Measurements from ENCODE around the gene HIGD1B.

DNA sequence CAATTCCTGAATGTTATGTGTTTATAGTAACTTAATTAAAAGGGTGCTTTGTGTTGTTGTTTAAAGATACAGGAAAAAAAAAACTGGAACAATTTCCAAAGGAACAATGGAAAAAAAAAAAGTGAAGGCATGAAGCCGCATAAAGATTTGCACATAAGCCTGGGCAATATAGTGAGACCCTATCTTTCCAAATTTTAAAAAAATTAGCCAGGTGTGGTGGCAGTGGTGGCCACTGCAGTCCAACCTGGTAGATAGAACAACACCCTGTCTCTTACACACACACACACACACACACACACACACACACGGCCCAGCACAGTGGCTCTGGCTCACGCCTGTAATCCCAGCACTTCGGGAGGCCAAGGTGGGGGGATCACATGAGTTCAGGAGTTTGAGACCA is 39.5 kb upstream of the HIGD1B start:
- no peak for TF ChIP-seq EP300 (IDR thresholded peaks at IDR 0.05)
- TF ChIP-seq, protein P1, sequence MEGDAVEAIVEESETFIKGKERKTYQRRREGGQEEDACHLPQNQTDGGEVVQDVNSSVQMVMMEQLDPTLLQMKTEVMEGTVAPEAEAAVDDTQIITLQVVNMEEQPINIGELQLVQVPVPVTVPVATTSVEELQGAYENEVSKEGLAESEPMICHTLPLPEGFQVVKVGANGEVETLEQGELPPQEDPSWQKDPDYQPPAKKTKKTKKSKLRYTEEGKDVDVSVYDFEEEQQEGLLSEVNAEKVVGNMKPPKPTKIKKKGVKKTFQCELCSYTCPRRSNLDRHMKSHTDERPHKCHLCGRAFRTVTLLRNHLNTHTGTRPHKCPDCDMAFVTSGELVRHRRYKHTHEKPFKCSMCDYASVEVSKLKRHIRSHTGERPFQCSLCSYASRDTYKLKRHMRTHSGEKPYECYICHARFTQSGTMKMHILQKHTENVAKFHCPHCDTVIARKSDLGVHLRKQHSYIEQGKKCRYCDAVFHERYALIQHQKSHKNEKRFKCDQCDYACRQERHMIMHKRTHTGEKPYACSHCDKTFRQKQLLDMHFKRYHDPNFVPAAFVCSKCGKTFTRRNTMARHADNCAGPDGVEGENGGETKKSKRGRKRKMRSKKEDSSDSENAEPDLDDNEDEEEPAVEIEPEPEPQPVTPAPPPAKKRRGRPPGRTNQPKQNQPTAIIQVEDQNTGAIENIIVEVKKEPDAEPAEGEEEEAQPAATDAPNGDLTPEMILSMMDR (IDR thresholded peaks at IDR 0.05): no peak

Data from esophagus muscularis mucosa (tissue), 3 donors.